ENCODE results near the gene FGF3.
"Not testable (repeated sequence)": the region's sequence is repeated elsewhere in the genome, so short reads cannot be mapped to it uniquely, and the experiment has no call there.

The FGF3 gene

GRCh38 chr11:69801513-69802335 lies 17.5 kb downstream of the FGF3 start:
- DNase-seq, result no peak

GRCh38 chr11:69800278-69800677 lies 18.9 kb downstream of the FGF3 start:
- no peak for DNase-seq

GRCh38 chr11:69799582-69799981 lies 19.6 kb downstream of the FGF3 start:
- no peak for DNase-seq

- DNase-seq, result no peak
Observed at GRCh38 chr11:69799097-69799496, 20.1 kb downstream of the FGF3 start.

GRCh38 chr11:69797737-69798528 lies 21.3 kb downstream of the FGF3 start:
- DNase-seq, result no peak

DNA sequence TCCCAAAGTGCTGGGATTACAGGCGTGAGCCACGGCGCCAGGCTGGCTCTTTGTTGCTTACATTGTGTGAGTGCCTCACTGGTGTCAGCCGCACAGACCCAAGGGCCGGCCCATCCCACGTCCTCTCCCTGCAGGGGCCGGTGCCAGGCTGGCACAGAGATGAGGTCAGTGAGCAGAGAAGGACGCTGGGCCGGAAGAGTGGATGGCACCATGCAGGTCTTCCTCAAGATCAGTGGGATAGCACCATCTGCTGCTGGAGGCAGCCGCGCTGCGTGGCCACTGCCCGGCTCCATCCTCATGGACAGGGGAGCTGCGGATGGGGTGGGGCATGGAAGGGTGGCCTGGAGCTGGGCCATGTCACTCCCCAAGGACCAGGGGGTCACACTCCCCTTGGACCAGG lies 22.1 kb downstream of the FGF3 start:
- no peak for DNase-seq

DNA sequence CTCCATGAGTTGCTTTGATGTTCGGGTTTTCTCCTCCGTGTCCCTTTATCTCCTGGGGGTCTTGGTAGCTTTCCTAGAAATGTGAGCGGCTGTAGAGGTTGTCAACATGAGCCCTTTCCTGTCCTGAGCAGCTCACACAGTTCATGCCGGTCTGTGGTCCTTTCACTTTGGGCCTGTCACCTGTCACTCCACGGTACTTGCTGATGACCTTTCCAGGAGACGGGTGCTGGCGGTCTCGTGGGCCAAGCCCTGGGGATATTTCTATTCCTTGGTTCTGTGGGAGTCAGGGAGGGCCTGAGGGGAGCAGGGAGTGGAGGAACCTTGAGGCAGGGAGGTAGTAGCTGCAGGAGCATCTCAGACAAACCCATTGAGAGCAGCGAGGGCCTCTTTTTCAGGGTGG lies 23.2 kb downstream of the FGF3 start:
- no peak for DNase-seq

DNA sequence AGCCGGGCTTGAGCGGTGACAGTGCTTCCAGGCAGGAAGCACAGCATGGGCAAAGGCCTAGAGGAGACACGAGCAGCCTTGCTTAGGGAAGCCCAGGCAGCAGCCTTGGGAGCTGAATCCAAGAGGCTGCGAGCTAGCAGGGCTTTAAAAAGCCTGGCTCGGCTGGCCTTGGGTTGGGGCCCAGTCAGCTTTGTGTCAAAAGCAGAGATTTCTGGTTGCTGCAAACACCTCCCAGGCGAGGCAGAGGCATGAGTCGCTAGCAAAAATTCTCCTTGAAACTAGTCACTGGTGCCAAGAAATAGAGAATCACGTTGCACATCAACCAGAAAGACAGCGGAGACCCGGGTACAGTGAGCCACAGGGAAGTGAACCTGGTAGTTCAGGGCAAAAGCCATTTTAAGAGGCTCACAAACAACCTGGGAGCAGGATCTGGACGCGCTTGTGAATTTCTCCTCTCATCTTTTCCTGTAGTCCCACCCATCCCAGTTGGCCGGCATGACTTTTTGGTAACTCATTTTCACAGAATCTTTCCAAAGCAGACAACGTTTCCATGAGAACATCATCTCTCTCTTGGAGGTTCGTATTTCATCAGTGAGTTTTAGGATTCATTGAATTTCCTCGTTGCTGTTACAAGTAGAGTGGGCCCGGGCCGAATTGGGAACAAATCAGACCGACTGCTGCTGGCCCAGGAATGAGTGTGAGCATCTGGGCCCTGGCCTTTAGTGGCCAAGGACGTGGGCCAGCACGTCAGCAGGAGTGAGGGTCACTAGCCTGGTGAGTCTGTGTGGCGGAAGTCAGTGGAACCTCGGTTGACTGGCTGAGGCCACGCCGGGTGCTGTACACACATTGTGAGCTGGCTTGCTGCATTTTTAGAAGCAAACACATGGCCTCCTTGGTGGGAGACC lies 27.7 kb downstream of the FGF3 start:
- no peak for DNase-seq

- no peak for DNase-seq
Observed at GRCh38 chr11:69788956-69789355, 30.3 kb downstream of the FGF3 start.

DNA sequence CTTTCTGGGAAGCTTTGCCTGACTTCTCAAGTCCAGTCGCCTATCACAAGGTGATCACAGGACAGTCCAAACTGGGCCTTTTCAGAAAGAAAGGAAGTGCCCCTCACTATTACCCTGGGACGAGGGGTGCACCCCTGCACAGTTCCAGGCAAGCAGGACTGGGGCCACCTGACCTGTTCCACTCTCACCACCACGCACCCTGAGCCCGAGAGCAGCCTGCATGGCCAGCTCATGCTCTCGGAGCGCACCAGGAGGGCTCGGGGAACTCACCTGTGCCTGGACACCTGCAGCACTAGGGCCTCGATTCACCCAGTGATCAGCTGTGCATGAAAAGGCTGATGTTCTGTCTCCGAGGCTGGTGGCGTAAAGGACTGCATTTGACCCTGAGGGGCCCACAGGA lies 31.3 kb downstream of the FGF3 start:
- DNase-seq, result no peak

DNA sequence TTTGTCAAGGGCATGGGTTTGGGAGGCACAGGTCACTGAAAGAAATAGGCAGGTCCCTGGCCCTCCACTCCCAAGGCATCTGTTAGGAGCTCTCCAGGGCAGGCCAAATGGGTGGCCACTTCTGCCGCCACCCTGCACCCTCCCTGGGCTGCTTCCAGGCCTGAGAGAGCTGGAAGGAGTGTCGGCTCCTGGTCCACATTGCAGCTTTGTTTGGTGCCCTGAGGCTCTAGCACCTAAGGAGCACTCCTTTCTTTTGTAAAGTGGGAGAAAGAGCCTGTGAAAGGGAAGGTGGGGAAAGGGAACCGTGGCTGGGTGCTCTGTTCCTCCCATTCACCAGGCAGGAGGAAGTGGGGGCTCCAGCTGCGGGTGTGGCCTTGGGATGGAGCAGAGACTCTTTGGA lies 31.8 kb downstream of the FGF3 start:
- DNase-seq, result no peak

GRCh38 chr11:69781241-69781640 lies 38.0 kb downstream of the FGF3 start:
- DNase-seq, result no peak

GRCh38 chr11:69778373-69778772 lies 40.8 kb downstream of the FGF3 start:
- no peak for DNase-seq

DNA sequence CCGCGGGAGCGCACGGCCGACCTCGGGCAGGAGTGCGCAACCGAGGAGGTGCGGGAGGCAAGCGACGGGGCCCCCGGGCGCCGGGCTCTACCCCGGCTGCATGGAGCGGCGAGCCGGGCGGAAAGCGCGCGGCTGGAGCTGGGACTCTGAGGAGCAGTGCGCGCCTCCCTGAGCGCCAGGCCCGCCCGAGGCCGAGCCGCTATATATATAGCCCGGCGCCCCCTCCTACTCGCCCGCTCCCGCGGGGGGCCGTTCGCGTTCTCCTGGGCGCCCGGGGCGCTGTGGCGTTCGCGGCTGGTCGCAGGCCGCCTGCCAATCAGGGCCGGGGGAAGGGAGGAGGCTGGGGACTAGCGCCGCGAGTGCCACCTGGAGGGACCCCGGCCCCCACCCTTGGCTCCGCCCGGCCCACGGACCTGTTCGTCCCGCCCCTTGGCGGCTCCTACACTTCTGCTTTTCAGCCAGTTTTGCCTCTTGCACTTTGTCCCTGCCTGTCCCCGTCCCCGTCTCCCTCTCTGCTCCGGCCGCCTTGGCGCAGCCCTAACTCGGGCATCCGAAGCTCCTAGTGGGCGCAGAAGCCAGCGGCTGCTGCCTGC lies 44.0 kb downstream of the FGF3 start, which contains the start of gene FGF4:
Gene FGF4 (minus strand): TSS at position 179 of the 593 bp plus-strand sequence. CDS start 257 bp downstream, outside the sequence.
- no peak for DNase-seq

GRCh38 chr11:69774354-69775162 lies 44.7 kb downstream of the FGF3 start:
- DNase-seq, result no peak

GRCh38 chr11:69773626-69774353 lies 45.4 kb downstream of the FGF3 start:
- DNase-seq, result no peak

DNA sequence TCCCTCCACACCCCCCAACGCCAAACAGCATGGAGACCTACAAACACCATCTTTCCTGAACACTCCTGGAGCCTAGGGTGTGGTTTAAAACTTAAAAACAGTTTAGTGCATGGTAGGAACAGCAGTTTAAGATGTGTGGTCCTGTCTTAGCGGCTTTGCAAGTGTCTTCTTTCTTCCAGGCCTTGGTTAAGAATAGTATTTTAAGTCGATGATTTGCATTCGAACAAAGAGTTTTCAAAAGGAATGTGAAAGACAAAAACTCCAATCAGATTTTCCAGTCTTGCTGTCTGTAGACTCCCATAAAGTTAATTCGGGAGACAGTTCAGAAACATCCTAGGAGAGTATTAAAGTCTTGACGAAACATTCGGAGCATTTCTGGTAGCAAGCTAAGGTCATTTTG lies 47.8 kb downstream of the FGF3 start:
- DNase-seq, result no peak

DNA sequence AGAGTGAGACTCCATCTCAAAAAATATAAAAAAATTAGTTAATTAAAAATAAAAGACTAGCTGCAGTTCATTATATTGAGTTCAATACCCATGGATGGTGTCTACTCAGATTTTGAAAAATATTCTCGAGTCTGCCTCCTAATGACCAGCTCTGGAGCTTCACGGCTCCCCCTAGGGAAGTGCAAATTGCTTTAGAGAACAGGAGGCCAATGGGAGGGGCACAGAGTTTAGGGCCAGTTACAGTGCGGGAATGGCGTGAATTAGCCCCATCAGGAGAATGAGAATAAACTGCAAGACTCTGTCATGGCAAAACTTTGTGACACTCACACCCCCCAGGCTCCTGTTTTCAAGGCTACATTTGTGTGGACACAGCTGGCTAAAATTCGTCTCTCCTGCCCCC lies 48.7 kb downstream of the FGF3 start:
- DNase-seq, result no peak

DNA sequence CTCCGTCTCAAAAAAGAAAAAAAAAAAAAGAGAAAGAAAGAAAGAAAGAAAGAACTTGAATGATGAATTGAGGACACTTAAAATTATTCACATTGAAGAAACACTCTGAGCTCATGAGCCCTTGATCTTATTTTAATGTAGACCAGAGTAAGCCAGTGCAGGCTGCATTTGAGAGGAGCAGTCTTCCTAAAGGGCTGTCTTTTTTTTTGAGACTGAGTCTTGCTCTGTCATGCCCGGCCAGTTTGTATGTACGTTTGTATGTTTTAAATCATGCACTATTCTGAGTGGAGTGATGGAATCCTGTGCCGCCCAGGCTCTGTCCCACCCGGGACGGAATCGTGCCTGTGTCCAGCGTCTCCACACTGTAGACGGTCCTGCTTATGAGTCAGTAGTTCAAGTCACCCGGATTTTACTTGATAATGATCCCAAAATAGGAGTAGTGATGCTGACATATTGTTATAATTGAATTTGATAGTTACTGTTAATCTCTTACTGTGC lies 53.7 kb downstream of the FGF3 start:
- DNase-seq, result no peak

DNA sequence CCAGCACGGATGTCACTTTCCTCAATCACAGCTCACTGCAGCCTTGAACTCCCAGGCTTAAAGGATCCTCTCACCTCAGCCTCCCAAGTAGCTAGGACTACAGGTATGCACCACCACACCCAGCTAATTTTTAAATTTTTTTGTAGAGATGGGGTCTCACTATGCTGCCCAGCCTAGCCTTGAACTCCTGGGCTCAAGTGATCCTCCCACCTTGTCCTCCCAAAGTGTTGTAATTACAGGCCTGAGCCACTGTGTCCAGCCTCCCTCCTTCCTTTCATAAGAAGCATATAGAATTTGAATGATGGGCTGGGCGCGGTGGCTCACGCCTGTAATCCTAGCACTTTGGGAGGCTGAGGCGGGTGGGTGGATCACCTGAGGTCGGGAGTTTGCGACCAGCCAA lies 54.3 kb downstream of the FGF3 start:
- DNase-seq, result not testable (repeated sequence)

DNA sequence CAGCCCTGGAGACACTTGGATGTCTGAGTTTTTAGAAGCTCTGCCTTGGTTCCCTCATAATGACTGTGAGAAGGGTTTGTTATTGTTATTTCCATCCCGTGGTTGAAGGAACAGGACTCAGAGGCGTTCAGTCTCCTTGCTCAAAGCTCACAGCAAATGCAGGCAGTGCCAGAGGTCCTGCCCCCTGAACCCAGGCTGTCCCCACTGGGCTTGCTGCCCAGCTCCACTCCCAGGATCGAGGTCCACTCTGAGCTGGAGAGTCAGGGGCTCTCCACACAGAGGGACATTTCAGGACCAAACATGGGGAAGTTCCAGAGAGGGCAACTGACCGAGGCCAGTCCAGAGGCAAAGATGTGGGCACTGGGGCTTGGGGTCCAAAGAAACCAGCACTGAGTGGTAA lies 58.9 kb downstream of the FGF3 start:
- no peak for DNase-seq
